ENCODE results near the gene NUBP2. TPM values are rescaled to one million over a fixed set of nuclear protein-coding genes. Genes with fewer than 3 reads are reported as not detected.

NUBP2 gene
- total RNA-seq, 1 donor, result 56.1 TPM

DNA sequence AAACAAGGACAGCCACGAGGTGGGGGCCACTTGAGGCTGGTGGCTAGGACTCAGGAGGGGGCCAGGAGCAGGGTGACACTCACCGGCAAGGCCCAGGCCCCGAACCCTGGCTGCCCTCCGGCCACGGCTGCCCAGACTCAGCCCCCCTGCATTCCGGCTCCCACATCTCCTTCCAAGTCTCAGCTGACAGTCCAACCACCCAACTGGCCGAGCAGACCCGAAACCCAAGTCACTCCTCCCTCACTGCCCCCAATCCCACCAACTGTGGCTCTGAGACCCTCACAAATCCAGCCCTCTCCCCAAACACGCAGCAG is 34.5 kb downstream of the NUBP2 start:
- H3K36me3 ChIP-seq (ENCODE audit: insufficient read depth, low read length), result peaks cover 20% of the 10 kb centered on the region
- no peaks in the 10 kb centered on the region for H3K27me3 ChIP-seq (ENCODE audit: insufficient read depth, low read length)
- TF ChIP-seq, protein P1, sequence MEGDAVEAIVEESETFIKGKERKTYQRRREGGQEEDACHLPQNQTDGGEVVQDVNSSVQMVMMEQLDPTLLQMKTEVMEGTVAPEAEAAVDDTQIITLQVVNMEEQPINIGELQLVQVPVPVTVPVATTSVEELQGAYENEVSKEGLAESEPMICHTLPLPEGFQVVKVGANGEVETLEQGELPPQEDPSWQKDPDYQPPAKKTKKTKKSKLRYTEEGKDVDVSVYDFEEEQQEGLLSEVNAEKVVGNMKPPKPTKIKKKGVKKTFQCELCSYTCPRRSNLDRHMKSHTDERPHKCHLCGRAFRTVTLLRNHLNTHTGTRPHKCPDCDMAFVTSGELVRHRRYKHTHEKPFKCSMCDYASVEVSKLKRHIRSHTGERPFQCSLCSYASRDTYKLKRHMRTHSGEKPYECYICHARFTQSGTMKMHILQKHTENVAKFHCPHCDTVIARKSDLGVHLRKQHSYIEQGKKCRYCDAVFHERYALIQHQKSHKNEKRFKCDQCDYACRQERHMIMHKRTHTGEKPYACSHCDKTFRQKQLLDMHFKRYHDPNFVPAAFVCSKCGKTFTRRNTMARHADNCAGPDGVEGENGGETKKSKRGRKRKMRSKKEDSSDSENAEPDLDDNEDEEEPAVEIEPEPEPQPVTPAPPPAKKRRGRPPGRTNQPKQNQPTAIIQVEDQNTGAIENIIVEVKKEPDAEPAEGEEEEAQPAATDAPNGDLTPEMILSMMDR (IDR thresholded peaks at IDR 0.05; ENCODE audit: extremely low read depth, low read depth, low read length), result no peak
- no peak overlapping the region for H3K27ac ChIP-seq (ENCODE audit: low read depth, low read length)
- H3K4me1 ChIP-seq (ENCODE audit: insufficient read depth, low read length), result peaks cover 3% of the 10 kb centered on the region
- H3K79me2 ChIP-seq (ENCODE audit: insufficient read depth, low read length), result peaks cover 2% of the 10 kb centered on the region
- H4K20me1 ChIP-seq (ENCODE audit: insufficient read depth, low read length), result peaks cover under 1% of the 10 kb centered on the region
- H3K4me2 ChIP-seq (ENCODE audit: insufficient read depth, low read length), result no peak overlapping the region
- DNase-seq (ENCODE audit: insufficient read length, low spot score, missing footprints), result no peak
- H2AFZ ChIP-seq (ENCODE audit: low read length), result no peak overlapping the region
- no peak overlapping the region for H3K4me3 ChIP-seq (ENCODE audit: insufficient read depth, low read length)
- no peaks in the 10 kb centered on the region for H3K9me3 ChIP-seq (ENCODE audit: low read depth, low read length)

DNA sequence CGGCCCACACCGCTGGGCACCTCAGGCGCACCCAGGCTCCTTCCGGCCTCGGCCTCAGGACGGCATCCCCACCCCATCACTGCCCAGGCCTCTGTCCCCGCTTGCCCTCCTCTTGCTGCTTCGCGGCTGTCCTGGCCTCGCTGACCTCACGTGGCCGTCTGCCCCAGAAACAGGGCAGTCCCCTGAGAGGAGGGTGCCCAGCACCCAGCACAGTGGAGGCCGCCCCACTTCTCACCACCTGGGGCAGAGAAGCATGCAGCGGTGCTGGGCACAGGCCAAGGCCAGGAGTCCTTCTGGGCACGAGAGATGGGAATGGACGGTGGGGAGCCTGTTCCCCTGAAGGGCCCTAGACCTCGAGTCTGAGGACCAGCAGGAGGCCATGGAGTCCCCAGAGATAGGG is 35.0 kb downstream of the NUBP2 start:
- Histone ChIP-seq H3K4me2 (ENCODE audit: insufficient read depth, low read length) (no peak overlapping the region), H2AFZ (ENCODE audit: low read length) (no peak overlapping the region), H4K20me1 (ENCODE audit: insufficient read depth, low read length) (peaks cover 5% of the 10 kb centered on the region), H3K36me3 (ENCODE audit: insufficient read depth, low read length) (peaks cover 24% of the 10 kb centered on the region), H3K4me1 (ENCODE audit: insufficient read depth, low read length) (peaks cover 3% of the 10 kb centered on the region), H3K79me2 (ENCODE audit: insufficient read depth, low read length) (peaks cover 7% of the 10 kb centered on the region), H3K4me3 (ENCODE audit: insufficient read depth, low read length) (no peak overlapping the region), H3K27me3 (ENCODE audit: insufficient read depth, low read length) (no peaks in the 10 kb centered on the region), H3K27ac (ENCODE audit: low read depth, low read length) (no peak overlapping the region), H3K9me3 (ENCODE audit: low read depth, low read length) (no peaks in the 10 kb centered on the region)
- TF ChIP-seq, protein P1 (IDR thresholded peaks at IDR 0.05; ENCODE audit: extremely low read depth, low read depth, low read length), result no peak
- DNase-seq (ENCODE audit: insufficient read length, low spot score, missing footprints), result no peak

DNA sequence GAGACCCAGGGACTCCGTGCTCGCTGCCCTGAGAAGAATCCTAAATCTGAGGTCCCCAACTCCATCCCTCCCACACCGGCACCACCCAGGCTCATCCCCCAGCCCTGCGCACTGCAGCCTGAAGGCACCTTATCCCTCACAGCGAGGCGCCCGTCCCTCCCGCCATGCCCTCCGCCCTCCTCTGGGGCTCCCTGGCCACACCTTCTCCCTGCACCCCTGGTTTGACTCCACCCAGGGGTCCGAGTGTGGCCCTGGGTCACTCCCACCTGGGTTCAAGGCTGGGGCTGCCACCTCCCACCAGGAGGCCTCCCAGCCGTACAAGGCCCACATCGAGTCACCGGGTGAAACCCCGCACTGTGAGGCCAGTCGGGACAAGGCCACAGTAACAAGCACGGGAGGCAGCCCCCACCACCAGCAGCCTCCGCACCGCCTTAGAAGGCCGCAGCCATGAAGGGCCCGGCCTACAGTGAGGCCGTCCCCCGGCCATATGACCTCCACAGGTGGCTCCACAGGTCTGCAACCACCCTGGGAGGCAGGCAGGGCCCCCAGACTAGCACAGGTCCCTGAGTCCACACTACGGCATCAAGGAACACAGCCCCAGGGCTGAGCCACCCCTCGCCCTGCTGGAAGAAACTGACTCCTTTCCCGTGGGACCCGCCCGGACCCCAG is 35.6 kb downstream of the NUBP2 start:
- TF ChIP-seq, protein P1 (IDR thresholded peaks at IDR 0.05; ENCODE audit: extremely low read depth, low read depth, low read length), result no peak
- Histone ChIP-seq H4K20me1 (ENCODE audit: insufficient read depth, low read length) (peaks cover 5% of the 10 kb centered on the region), H3K9me3 (ENCODE audit: low read depth, low read length) (no peaks in the 10 kb centered on the region), H3K27me3 (ENCODE audit: insufficient read depth, low read length) (no peaks in the 10 kb centered on the region), H2AFZ (ENCODE audit: low read length) (no peak overlapping the region), H3K4me2 (ENCODE audit: insufficient read depth, low read length) (no peak overlapping the region), H3K4me1 (ENCODE audit: insufficient read depth, low read length) (no peaks in the 10 kb centered on the region), H3K27ac (ENCODE audit: low read depth, low read length) (no peak overlapping the region), H3K4me3 (ENCODE audit: insufficient read depth, low read length) (no peak overlapping the region), H3K79me2 (ENCODE audit: insufficient read depth, low read length) (peaks cover 10% of the 10 kb centered on the region), H3K36me3 (ENCODE audit: insufficient read depth, low read length) (peaks cover 27% of the 10 kb centered on the region)
- no peak for DNase-seq (ENCODE audit: insufficient read length, low spot score, missing footprints)

DNA sequence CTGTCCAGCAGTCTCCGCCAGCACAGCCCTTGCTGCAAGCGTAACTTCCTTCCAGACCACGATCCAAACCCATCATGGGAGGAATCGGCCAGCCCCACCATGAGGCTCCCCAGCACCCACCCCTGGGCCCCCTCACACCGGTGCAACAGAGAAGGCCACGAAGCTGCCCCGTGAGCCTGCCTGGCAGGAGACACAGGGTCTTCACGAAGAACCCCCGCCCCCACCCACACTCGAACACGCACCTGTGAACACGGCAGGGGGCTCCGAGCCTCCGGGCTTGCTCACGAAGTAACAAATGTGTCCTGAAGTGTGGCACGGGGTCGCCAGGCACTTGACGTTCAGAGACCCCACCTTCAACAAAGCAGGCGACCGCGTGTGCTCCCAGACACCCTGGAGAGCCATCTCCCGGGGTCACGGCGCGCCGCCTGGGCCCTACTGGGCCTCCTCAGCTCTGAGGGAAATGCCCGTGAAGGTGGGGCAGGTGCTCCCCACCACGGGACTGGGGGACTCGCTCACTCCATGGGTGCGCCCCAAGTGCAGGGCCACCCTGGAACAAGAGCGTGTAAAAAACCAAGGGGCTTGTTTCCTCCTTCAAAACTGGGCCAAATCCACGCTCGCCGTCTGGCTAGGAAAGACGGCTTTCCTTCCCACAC is 36.2 kb downstream of the NUBP2 start:
- Histone ChIP-seq H3K36me3 (ENCODE audit: insufficient read depth, low read length) (peaks cover 27% of the 10 kb centered on the region), H4K20me1 (ENCODE audit: insufficient read depth, low read length) (peaks cover 7% of the 10 kb centered on the region), H3K4me1 (ENCODE audit: insufficient read depth, low read length) (no peaks in the 10 kb centered on the region), H3K79me2 (ENCODE audit: insufficient read depth, low read length) (peaks cover 14% of the 10 kb centered on the region), H3K27me3 (ENCODE audit: insufficient read depth, low read length) (no peaks in the 10 kb centered on the region), H2AFZ (ENCODE audit: low read length) (no peak overlapping the region), H3K4me3 (ENCODE audit: insufficient read depth, low read length) (no peak overlapping the region), H3K9me3 (ENCODE audit: low read depth, low read length) (no peaks in the 10 kb centered on the region), H3K27ac (ENCODE audit: low read depth, low read length) (no peak overlapping the region), H3K4me2 (ENCODE audit: insufficient read depth, low read length) (no peak overlapping the region)
- DNase-seq (ENCODE audit: insufficient read length, low spot score, missing footprints), result no peak
- TF ChIP-seq, protein P1 (IDR thresholded peaks at IDR 0.05; ENCODE audit: extremely low read depth, low read depth, low read length), result no peak

All from osteoblast (primary cell).